Upper lobe of left lung (tissue), 4 donors: ENCODE results near the gene ZFHX3.

Experiments used
- CTCF ChIP-seq, 6 experiments: fragments of 450-650 bp in 4 of 6; fragments of 200-600 bp in 2 of 6; sonication (generic) in 2 of 6; IDR thresholded peaks; one replicate each; pipeline ENCODE4 v1.5.1; 2016 to 2019; ENCODE audit warnings: antibody characterized with exemption in 6 of 6
- EP300 ChIP-seq, 4 donors: sonication (generic); formaldehyde crosslinking; IDR thresholded peaks; one replicate each; pipeline ENCODE4 v1.5.1; 2017; ENCODE audit warnings: antibody characterized with exemption in 4 of 4, control low read depth in 2 of 4
- POLR2A ChIP-seq, 4 donors: fragments of 450-650 bp; IDR thresholded peaks; one replicate each; pipeline ENCODE4 v1.5.1; 2016 to 2017; ENCODE audit warnings: antibody characterized with exemption in 4 of 4, mild to moderate bottlenecking in 2 of 4
- POLR2AphosphoS5 ChIP-seq, 2 donors: sonication (generic); formaldehyde crosslinking; IDR thresholded peaks; one replicate each; pipeline ENCODE4 v1.5.1; 2017; ENCODE audit warnings: antibody characterized with exemption in 2 of 2

- no peak for TF ChIP-seq CTCF (IDR thresholded peaks at IDR 0.05)
- TF ChIP-seq POLR2A (IDR thresholded peaks at IDR 0.05), result no peak
- no peak for TF ChIP-seq EP300 (IDR thresholded peaks at IDR 0.05)
- no peak for TF ChIP-seq POLR2AphosphoS5 (IDR thresholded peaks at IDR 0.05)
Measured at GRCh38 chr16:72835086-72835485, 212.8 kb downstream of the ZFHX3 start.
